AG04450 (cell line): ENCODE data around the gene IL22RA2. TPM values are rescaled to one million over a fixed set of nuclear protein-coding genes. Genes with fewer than 3 reads are reported as not detected.

Experiments used
- CTCF ChIA-PET: fragments of 300-600, 350-600 bp; formaldehyde crosslinking; extraction: SDS; loops from one replicate; lab custom pipeline; 2022; ENCODE audit warnings: antibody characterized with exemption, inconsistent platforms; lab: Charles Lee
- POLR2A ChIA-PET: fragments of 350-600 bp; formaldehyde crosslinking; extraction: SDS; loops from one replicate; lab custom pipeline; 2021; ENCODE audit warnings: antibody characterized with exemption, inconsistent platforms; lab: Yijun Ruan, JAX
- DNase-seq: peaks from one replicate; pipeline ENCODE4 v3.0.0-alpha.2; 2011; ENCODE audit warnings: low read depth, low spot score
- H3K27ac ChIP-seq: one replicate; pipeline ENCODE4 v1.5.1; 2012; ENCODE audit warnings: low read depth, low read length, control low read depth
- H3K27me3 ChIP-seq: one replicate; pipeline ENCODE4 v1.6.0; 2012; ENCODE audit warnings: low read length; ENCODE audit not compliant: control insufficient read depth, insufficient read depth
- H3K4me3 ChIP-seq: 2 replicates; pipeline ENCODE4 v1.5.1; 2011; ENCODE audit warnings: mild to moderate bottlenecking, low read depth, low read length, control low read depth
- H3K9me3 ChIP-seq: 2 replicates; pipeline ENCODE4 v1.5.1; 2012; ENCODE audit warnings: low read length; ENCODE audit not compliant: control insufficient read depth, insufficient read depth
- CTCF ChIP-seq: IDR thresholded peaks from 2 replicates; pipeline ENCODE4 v1.5.1; 2011; ENCODE audit warnings: low read depth, low read length, control low read depth, inconsistent platforms
- polyA plus RNA-seq: library from polyadenylated mRNA; depleted of rRNA; stranded (reverse); fragments of >200 nt; gene quantifications from 2 replicates; pipeline ENCODE4 v1.2.3, GENCODE V29; 2011

IL22RA2 gene
- polyA plus RNA-seq, 1 experiment, result not detected

GRCh38 chr6:137200288-137200687 is 26.8 kb upstream of the IL22RA2 start:
- Histone ChIP-seq H3K9me3 (no peaks in the 10 kb centered on the region), H3K27me3 (no peaks in the 10 kb centered on the region), H3K4me3 (no peak overlapping the region), H3K27ac (no peak overlapping the region)
- ChIA-PET CTCF (interaction anchor here (1.0 kb wide), 1 partner anchor 106 kb away, joined by 3 read pairs; no protein-coding TSS in a partner anchor), POLR2A (no interaction called here)
- no peak for TF ChIP-seq CTCF
- no peak for DNase-seq

GRCh38 chr6:137197684-137198645 is 24.5 kb upstream of the IL22RA2 start:
- no peak for DNase-seq

GRCh38 chr6:137193256-137194070 is 20.0 kb upstream of the IL22RA2 start:
- POLR2A ChIA-PET, result no interaction called here

More at GRCh38 chr6:137197684-137198645, 24.5 kb upstream of the IL22RA2 start:
- Histone ChIP-seq H3K4me3 (no peak overlapping the region), H3K27me3 (no peaks in the 10 kb centered on the region), H3K27ac (no peak overlapping the region), H3K9me3 (no peaks in the 10 kb centered on the region)
- ChIA-PET CTCF (no interaction called here), POLR2A (no interaction called here)
- TF ChIP-seq CTCF, result no peak

GRCh38 chr6:137192821-137193220 is 19.4 kb upstream of the IL22RA2 start:
- DNase-seq, result no peak
- ChIA-PET POLR2A (no interaction called here), CTCF (no interaction called here)
- H3K27ac ChIP-seq, result no peak overlapping the region
- no peak for TF ChIP-seq CTCF
- no peak overlapping the region for H3K4me3 ChIP-seq
- no peaks in the 10 kb centered on the region for H3K27me3 ChIP-seq
- 0 out of 2 replicates have a peak, but pooled peaks cover 3% of the 10 kb centered on the region for H3K9me3 ChIP-seq

More at GRCh38 chr6:137193256-137194070, 20.0 kb upstream of the IL22RA2 start:
- no peak for DNase-seq
- H3K27ac ChIP-seq, result no peak overlapping the region
- CTCF ChIA-PET, result no interaction called here
- H3K27me3 ChIP-seq, result no peaks in the 10 kb centered on the region
- no peak overlapping the region for H3K4me3 ChIP-seq
- 0 out of 2 replicates have a peak, but pooled peaks cover 3% of the 10 kb centered on the region for H3K9me3 ChIP-seq
- TF ChIP-seq CTCF, result no peak
